ENCODE data around the gene SUGT1.

DNA sequence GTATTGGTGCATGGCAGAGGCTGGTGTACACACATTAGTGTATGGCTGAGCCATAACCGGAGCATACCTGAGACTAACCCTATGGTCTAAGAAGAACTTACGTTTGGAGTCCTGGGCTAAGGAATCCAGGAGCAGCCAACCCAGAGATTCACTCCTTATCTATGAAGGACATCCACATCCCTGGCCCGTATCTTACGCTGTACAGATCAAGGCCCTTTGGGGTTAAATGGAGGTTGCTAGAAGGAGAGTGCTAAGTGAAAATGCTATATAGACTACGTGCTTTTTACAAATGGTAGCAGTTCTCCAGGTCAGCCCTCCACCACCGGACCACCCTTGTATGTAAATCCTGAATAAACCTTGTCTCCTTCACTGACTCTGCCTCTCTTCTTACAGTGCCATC is 1.9 kb upstream of the SUGT1 start:
- TF ChIP-seq YY1 (IDR thresholded peaks at IDR 0.05; ENCODE audit: insufficient read depth, insufficient read length) = no peak
- TF ChIP-seq ZNF274 (IDR thresholded peaks at IDR 0.05; ENCODE audit: low read depth, low read length) = no peak

All from NT2/D1 (cell line).